ENCODE results near the gene CCBE1.

Gene CCBE1

DNA sequence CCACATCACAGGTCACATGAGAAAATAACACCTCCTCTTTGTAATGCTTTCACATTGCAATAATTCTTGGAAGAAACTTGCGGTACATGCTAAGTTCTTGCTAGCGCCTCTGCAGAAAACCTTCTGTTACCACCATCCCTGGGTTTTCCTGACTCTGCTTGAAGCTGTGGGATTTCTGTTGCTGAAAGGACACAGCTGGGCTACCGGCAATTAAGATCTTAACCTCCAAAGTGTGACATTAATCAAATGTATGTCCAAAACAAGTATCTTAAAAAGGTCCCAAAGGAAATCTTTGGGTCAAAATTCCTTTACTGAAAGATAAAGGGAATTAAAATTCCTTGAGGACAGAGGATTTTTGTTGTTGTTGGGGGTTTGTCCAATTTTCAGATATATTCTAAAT, 7.5 kb downstream of the CCBE1 start:
- no peak overlapping the region for H4K91ac ChIP-seq (ENCODE audit: low read length)
- no peaks in the 10 kb centered on the region for H3K36me3 ChIP-seq (ENCODE audit: control insufficient read depth in 1 of 2, insufficient read depth in 2 of 2, low read depth in 1 of 2, low read length in 2 of 2)
- no peak overlapping the region for H3K18ac ChIP-seq (ENCODE audit: low read depth in 1 of 2, low read length in 2 of 2)
- 100% methylated on average over 2 of the region's 3 CpGs for whole genome bisulfite sequencing
- no peak overlapping the region for H2BK15ac ChIP-seq (ENCODE audit: low read depth, poor library complexity, severe bottlenecking)
- DNase-seq: no peak
- H2BK5ac ChIP-seq (ENCODE audit: low read depth, low read length, poor library complexity, severe bottlenecking): no peak overlapping the region
- no peaks in the 10 kb centered on the region for H3K4me1 ChIP-seq (ENCODE audit: control insufficient read depth, insufficient read depth, low read depth, low read length)
- H3K23ac ChIP-seq (ENCODE audit: low read length in 2 of 2): no peak overlapping the region
- H2AK5ac ChIP-seq (ENCODE audit: low read length, severe bottlenecking): no peak overlapping the region
- no peak overlapping the region for H3K27ac ChIP-seq (ENCODE audit: low read length, poor library complexity, severe bottlenecking)
- no peak overlapping the region for H2BK12ac ChIP-seq (ENCODE audit: low read length in 2 of 2)
- H3K14ac ChIP-seq (ENCODE audit: low read length in 2 of 2): no peak overlapping the region
- no peak overlapping the region for H3K4me3 ChIP-seq (ENCODE audit: insufficient read depth in 1 of 2, low read depth in 1 of 2, low read length in 2 of 2)
- H3K79me1 ChIP-seq (replicated peaks; ENCODE audit: low read length, poor library complexity, severe bottlenecking): no peaks in the 10 kb centered on the region
- H3K9ac ChIP-seq (ENCODE audit: low read length): no peak overlapping the region
- no peak overlapping the region for H3K4me2 ChIP-seq (ENCODE audit: low read length, poor library complexity, severe bottlenecking)
- no peak overlapping the region for H4K8ac ChIP-seq (ENCODE audit: low read length)
- H3K9me3 ChIP-seq (ENCODE audit: control insufficient read depth, low read length): no peaks in the 10 kb centered on the region
- no peak overlapping the region for H3K4ac ChIP-seq (ENCODE audit: low read depth in 1 of 2, low read length in 2 of 2)
- H3K27me3 ChIP-seq (ENCODE audit: control insufficient read depth in 1 of 2, insufficient read depth in 1 of 2, low read length in 2 of 2): no peaks in the 10 kb centered on the region
- H2AFZ ChIP-seq (ENCODE audit: low read depth, low read length): no peak overlapping the region
- no peak overlapping the region for H2BK120ac ChIP-seq (ENCODE audit: low read depth, low read length)

DNA sequence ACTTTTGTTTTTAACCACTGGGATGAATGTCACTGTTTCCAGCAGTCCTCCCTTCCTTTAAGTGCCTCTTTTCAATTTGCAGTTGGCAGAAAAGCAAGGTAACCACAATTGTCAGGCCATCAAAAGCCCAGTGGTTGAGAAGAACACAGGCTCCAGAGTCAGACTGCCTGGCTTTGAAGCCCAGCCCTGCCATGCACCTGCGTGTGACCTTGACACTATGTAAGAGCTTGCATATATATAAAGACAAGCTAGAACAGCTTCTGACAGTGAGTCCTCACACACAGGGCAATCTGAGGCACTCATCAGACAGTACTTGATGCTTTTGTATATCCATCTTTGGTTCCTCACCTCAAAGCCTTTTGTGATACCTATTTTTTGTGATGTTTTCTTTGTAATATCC, 11.0 kb downstream of the CCBE1 start:
- no peak for DNase-seq
- Histone ChIP-seq H3K18ac (ENCODE audit: low read depth in 1 of 2, low read length in 2 of 2) (no peak overlapping the region), H3K79me1 (replicated peaks; ENCODE audit: low read length, poor library complexity, severe bottlenecking) (no peaks in the 10 kb centered on the region), H3K4me1 (ENCODE audit: control insufficient read depth, insufficient read depth, low read depth, low read length) (peaks cover 1% of the 10 kb centered on the region), H3K9me3 (ENCODE audit: control insufficient read depth, low read length) (no peaks in the 10 kb centered on the region), H3K9ac (ENCODE audit: low read length) (no peak overlapping the region), H2AFZ (ENCODE audit: low read depth, low read length) (no peak overlapping the region), H3K4me2 (ENCODE audit: low read length, poor library complexity, severe bottlenecking) (no peak overlapping the region), H3K27me3 (ENCODE audit: control insufficient read depth in 1 of 2, insufficient read depth in 1 of 2, low read length in 2 of 2) (no peaks in the 10 kb centered on the region), H3K36me3 (ENCODE audit: control insufficient read depth in 1 of 2, insufficient read depth in 2 of 2, low read depth in 1 of 2, low read length in 2 of 2) (no peaks in the 10 kb centered on the region), H4K8ac (ENCODE audit: low read length) (no peak overlapping the region), H2BK120ac (ENCODE audit: low read depth, low read length) (no peak overlapping the region), H2BK15ac (ENCODE audit: low read depth, poor library complexity, severe bottlenecking) (no peak overlapping the region), H2AK5ac (ENCODE audit: low read length, severe bottlenecking) (no peak overlapping the region), H3K4ac (ENCODE audit: low read depth in 1 of 2, low read length in 2 of 2) (no peak overlapping the region), H2BK5ac (ENCODE audit: low read depth, low read length, poor library complexity, severe bottlenecking) (no peak overlapping the region), H3K14ac (ENCODE audit: low read length in 2 of 2) (no peak overlapping the region), H3K4me3 (ENCODE audit: insufficient read depth in 1 of 2, low read depth in 1 of 2, low read length in 2 of 2) (no peak overlapping the region), H2BK12ac (ENCODE audit: low read length in 2 of 2) (no peak overlapping the region), H3K27ac (ENCODE audit: low read length, poor library complexity, severe bottlenecking) (no peak overlapping the region), H3K23ac (ENCODE audit: low read length in 2 of 2) (no peak overlapping the region), H4K91ac (ENCODE audit: low read length) (no peak overlapping the region)
- WGBS: 92% methylated on average over 1 of the region's 1 CpG

DNA sequence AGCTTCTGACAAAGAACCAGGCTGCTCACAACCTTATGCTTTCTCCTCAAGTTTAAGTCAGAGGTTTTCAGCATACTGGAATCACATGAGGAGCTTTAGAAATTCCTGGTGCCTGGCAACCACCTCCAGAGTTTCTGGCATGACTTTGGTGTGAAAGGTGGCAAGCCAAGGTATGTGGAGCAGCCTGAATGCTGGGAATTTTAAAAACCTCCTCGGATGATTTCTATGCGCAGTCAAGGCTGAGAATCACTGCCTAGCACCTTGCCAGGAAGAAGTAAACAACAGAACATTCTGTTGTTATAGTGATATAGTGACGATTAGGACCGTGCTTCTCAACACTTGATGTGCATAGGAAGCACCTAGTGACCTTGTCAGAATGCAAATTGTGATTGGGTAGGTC, 11.7 kb downstream of the CCBE1 start:
- Histone ChIP-seq H3K14ac (ENCODE audit: low read length in 2 of 2) (no peak overlapping the region), H2BK120ac (ENCODE audit: low read depth, low read length) (no peak overlapping the region), H3K4ac (ENCODE audit: low read depth in 1 of 2, low read length in 2 of 2) (no peak overlapping the region), H3K9ac (ENCODE audit: low read length) (no peak overlapping the region), H3K4me1 (ENCODE audit: control insufficient read depth, insufficient read depth, low read depth, low read length) (peaks cover 1% of the 10 kb centered on the region), H3K18ac (ENCODE audit: low read depth in 1 of 2, low read length in 2 of 2) (no peak overlapping the region), H2AFZ (ENCODE audit: low read depth, low read length) (no peak overlapping the region), H3K4me3 (ENCODE audit: insufficient read depth in 1 of 2, low read depth in 1 of 2, low read length in 2 of 2) (no peak overlapping the region), H2BK5ac (ENCODE audit: low read depth, low read length, poor library complexity, severe bottlenecking) (no peak overlapping the region), H3K27ac (ENCODE audit: low read length, poor library complexity, severe bottlenecking) (no peak overlapping the region), H2BK12ac (ENCODE audit: low read length in 2 of 2) (no peak overlapping the region), H2AK5ac (ENCODE audit: low read length, severe bottlenecking) (no peak overlapping the region), H3K27me3 (ENCODE audit: control insufficient read depth in 1 of 2, insufficient read depth in 1 of 2, low read length in 2 of 2) (no peaks in the 10 kb centered on the region), H3K79me1 (replicated peaks; ENCODE audit: low read length, poor library complexity, severe bottlenecking) (no peaks in the 10 kb centered on the region), H3K4me2 (ENCODE audit: low read length, poor library complexity, severe bottlenecking) (no peak overlapping the region), H2BK15ac (ENCODE audit: low read depth, poor library complexity, severe bottlenecking) (no peak overlapping the region), H4K8ac (ENCODE audit: low read length) (no peak overlapping the region), H3K9me3 (ENCODE audit: control insufficient read depth, low read length) (no peaks in the 10 kb centered on the region), H4K91ac (ENCODE audit: low read length) (no peak overlapping the region), H3K36me3 (ENCODE audit: control insufficient read depth in 1 of 2, insufficient read depth in 2 of 2, low read depth in 1 of 2, low read length in 2 of 2) (no peaks in the 10 kb centered on the region), H3K23ac (ENCODE audit: low read length in 2 of 2) (no peak overlapping the region)
- no peak for DNase-seq
- 79% methylated on average over 4 of the region's 4 CpGs for WGBS

DNA sequence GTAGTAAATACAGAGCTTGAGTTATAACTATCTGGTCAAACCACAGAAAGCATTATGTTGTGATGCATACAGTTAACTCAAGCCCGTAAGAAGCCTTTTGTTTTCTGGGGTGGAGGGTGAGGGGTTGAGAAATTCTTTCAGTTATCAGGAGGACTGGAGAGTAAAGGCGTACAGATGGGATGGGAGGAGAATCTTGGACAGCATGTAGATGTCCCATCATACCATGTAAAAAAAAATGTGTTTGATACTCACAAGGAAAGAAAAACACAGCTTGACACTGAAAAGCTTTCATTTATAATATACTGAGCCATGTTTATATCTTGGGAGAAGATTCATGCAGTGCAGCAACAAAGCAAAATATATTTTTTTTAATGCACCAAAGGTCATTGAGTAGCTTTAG, 12.4 kb downstream of the CCBE1 start:
- Histone ChIP-seq H2BK15ac (ENCODE audit: low read depth, poor library complexity, severe bottlenecking) (no peak overlapping the region), H2BK5ac (ENCODE audit: low read depth, low read length, poor library complexity, severe bottlenecking) (no peak overlapping the region), H4K8ac (ENCODE audit: low read length) (no peak overlapping the region), H2BK120ac (ENCODE audit: low read depth, low read length) (no peak overlapping the region), H3K27me3 (ENCODE audit: control insufficient read depth in 1 of 2, insufficient read depth in 1 of 2, low read length in 2 of 2) (no peaks in the 10 kb centered on the region), H3K4ac (ENCODE audit: low read depth in 1 of 2, low read length in 2 of 2) (no peak overlapping the region), H3K14ac (ENCODE audit: low read length in 2 of 2) (no peak overlapping the region), H2AFZ (ENCODE audit: low read depth, low read length) (no peak overlapping the region), H3K4me2 (ENCODE audit: low read length, poor library complexity, severe bottlenecking) (no peak overlapping the region), H4K91ac (ENCODE audit: low read length) (no peak overlapping the region), H2BK12ac (ENCODE audit: low read length in 2 of 2) (no peak overlapping the region), H3K36me3 (ENCODE audit: control insufficient read depth in 1 of 2, insufficient read depth in 2 of 2, low read depth in 1 of 2, low read length in 2 of 2) (no peaks in the 10 kb centered on the region), H2AK5ac (ENCODE audit: low read length, severe bottlenecking) (no peak overlapping the region), H3K4me1 (ENCODE audit: control insufficient read depth, insufficient read depth, low read depth, low read length) (peaks cover 1% of the 10 kb centered on the region), H3K9me3 (ENCODE audit: control insufficient read depth, low read length) (no peaks in the 10 kb centered on the region), H3K79me1 (replicated peaks; ENCODE audit: low read length, poor library complexity, severe bottlenecking) (no peaks in the 10 kb centered on the region), H3K4me3 (ENCODE audit: insufficient read depth in 1 of 2, low read depth in 1 of 2, low read length in 2 of 2) (no peak overlapping the region), H3K23ac (ENCODE audit: low read length in 2 of 2) (no peak overlapping the region), H3K27ac (ENCODE audit: low read length, poor library complexity, severe bottlenecking) (no peak overlapping the region), H3K18ac (ENCODE audit: low read depth in 1 of 2, low read length in 2 of 2) (no peak overlapping the region), H3K9ac (ENCODE audit: low read length) (no peak overlapping the region)
- DNase-seq: no peak
- WGBS: 85% methylated on average over 1 of the region's 2 CpGs

Data from mesenchymal stem cell (in vitro differentiated cells and primary cell).